HG03432 (cell line): ENCODE measurements around the gene RGS7.
"Not testable (repeated sequence)": the region's sequence is repeated elsewhere in the genome, so short reads cannot be mapped to it uniquely, and the experiment has no call there.

Experiments used
- ATAC-seq: cut with Tn5 transposase; IDR thresholded peaks from one replicate; pipeline ENCODE4 v1.9.1; 2021; ENCODE audit warnings: mild to moderate bottlenecking, moderate library complexity; ENCODE audit not compliant: unreplicated experiment

The RGS7 gene

DNA sequence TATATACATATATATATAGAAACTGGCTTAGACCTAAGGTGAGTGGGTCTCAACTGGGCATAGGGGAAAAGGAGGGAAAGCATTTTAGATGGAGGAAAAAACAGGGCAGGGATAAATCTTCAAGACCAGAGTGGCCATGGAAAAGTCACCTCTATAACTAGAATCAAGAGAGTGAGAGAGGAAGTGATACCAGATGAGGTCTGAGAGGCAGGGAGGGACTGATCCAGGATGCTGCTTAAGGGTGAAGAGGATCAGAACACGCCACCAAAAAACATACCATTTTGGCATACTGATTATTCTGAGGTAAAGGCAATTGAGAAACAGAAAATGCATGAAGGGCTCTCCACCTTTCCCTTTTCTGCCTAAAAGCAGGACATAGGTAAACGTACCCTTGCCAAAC is 268.9 kb downstream of the RGS7 start:
- not testable (repeated sequence) for ATAC-seq

DNA sequence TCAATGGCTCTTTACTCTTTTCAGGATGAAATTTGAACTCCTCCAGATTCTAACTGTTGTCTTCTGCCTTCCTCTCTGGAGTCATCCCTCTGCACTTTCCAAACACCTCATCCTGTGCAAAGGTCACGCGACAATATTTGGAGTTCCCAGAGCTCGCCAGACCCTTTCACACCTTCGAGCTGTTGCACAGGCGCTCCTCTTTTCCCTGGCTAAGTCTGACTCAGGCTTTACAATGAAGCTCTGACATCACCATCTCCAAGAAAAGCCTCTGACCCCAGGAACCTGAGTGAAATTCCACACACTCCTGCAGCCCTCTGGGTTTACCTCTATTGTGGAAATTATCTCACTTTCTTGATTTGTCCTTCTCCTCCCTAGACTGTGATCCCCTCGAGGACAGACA is 270.3 kb downstream of the RGS7 start:
- ATAC-seq, result no peak

DNA sequence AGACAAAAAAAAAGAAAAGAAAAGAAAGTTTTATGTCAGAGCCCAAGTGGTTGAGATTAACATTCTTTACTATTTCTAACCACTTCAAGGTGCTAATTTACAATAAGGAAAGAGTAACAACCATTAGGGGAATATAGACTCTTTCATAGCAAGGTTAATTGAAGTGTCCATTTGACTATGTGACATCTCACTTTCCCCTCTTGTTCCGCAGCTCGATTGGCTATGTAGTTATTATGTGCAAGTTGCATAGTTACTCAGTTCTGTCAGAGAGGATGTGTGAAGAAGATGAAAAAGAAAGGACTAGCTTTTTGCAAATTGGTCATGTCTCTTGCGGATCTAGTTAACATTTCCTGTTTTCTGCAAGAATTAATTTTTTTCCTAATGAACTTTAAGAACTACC is 273.7 kb downstream of the RGS7 start:
- no peak for ATAC-seq

DNA sequence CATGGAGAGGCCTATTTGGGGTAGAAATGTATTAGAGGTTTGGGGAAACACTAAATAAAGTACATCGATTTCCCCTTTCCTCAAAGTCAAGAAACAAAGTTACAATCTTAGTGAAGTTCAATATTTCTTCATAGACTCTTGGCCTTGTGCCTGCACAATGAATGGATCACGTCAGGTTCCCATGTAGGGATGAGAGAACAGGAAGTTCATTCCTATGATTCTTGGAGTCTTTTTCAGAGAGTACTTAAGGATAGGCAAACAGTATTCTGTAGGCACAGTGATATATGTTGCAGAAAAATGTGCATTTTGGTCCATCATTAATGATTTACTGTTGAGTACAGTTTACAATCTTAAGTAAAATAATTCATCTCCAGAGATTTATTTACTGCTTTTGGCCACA is 275.5 kb downstream of the RGS7 start:
- ATAC-seq, result no peak

DNA sequence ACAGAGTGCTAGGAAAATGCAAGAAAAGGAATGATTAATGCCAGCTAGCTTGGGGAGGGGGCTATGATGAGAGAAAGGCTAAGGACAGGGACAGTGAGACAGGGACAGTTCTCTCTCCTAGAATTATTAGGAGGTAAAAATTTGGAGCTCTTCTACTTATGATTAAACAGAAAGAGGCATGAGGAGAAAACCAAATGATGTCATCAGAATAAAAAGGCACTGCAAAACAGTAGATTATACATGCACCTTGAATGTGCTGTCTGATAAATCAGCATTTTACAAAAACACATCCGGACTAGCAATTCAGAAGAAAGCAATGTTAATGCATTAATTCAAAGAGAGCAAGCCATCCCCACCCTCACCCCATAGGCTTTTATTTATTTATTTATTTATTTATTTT is 277.5 kb downstream of the RGS7 start:
- ATAC-seq, result no peak

DNA sequence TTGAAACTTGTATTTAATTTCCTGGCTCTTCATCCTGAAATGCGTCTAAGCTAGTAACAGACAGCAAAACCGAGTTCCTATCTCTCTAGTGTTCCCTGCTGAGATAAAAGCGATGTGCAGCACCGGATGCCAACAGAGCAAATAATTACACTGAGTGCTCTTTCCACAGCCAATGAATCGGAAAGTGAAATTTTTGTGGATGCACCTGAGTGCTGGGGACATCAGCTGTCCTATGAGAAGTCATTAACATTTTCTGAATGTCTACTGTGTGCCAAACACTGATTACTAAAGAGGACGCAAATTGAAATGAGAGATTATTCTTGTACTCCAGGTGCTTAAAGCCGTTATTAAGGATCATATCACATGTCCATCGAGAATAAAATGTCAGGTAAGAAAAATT is 278.0 kb downstream of the RGS7 start:
- no peak for ATAC-seq

DNA sequence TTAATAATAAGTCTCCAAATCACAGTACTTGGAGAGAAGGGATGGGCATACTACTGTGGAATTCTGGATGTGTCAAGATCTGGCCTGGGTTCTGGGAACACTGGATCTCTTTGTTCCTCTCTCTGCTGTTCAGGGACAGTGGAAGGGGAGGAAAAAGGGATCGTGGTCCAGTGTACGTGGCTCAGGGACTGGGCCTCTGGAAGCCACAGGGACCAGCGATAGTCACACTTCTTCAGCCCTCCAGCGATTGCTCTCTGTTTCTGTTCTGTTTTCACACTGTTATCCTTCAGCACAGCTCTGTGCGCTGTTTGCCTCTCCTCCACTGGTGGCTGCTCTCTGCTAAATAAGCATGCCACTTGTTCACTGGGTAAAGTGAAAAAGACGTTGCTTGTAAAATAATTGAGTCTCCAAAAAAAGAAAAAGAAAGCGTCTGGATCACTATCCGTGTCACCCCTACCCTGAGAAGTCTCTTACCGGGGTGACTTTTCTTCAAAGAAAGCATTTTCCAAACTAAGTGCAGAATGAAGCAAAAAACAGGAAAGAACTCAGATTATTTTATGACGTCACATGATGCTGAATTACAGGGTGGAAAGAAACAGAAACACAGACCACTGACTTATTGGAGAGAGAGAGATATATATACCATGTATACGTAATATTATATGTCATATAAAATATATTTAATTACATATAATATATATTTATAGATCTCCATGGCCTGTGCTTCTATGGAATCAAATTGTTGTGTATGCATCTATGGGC is 279.4 kb downstream of the RGS7 start:
- no peak for ATAC-seq

DNA sequence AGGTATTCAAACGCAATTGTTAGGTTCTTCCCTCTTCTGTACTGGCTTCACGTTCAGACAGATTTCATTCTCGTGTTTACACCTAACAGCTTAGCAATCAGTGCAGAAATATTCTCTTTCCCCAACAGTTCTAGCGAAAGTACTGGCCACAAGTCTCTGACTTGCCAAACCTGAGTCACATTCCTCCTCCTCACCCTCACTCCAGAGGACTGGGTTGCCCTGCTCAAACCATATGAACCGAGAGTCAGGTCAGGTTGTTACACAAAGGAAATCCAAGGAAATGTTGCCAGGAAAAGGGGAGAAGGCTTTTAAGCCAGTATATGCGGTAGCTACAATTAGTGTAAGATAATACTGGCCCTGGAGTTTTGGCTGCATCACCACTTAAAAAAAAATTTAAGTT is 282.5 kb downstream of the RGS7 start:
- no peak for ATAC-seq

DNA sequence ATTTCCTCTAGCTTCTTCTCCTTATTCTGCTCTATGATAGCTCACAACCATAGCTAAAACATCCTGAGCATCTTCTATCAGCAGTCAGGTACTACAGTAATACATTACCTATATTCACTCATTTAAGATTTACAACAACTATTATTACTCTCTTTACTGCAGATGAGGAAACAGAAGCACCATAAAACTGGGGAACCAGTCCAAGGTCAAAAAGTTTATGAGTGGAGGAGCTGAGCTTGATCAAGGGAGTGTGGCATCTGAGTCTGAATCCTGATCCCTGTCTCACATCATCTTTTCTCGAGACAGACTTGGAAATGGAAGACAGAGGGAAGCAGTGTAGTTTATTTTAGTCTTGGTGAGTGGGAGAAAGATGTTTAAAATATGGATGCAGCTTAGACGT is 288.6 kb downstream of the RGS7 start:
- no peak for ATAC-seq

DNA sequence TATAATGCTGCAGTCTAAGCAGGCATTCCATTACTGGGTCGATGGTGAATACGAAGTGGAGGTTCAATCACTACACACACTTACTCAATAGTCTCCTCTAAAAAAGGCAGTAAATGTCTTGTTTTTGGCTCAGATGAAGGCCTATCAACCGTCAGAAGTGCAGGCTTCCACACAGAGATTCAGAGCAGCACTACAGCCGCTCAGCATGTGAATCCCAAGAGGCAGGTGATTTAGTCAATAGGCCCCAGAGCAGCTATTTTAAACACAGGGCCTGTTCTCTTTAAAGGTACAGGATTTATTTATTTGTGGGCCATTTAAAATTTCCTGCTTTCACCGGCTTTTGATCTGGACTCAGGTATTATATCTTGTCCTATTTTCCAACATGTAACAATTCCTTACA is 293.7 kb downstream of the RGS7 start:
- ATAC-seq, result no peak

DNA sequence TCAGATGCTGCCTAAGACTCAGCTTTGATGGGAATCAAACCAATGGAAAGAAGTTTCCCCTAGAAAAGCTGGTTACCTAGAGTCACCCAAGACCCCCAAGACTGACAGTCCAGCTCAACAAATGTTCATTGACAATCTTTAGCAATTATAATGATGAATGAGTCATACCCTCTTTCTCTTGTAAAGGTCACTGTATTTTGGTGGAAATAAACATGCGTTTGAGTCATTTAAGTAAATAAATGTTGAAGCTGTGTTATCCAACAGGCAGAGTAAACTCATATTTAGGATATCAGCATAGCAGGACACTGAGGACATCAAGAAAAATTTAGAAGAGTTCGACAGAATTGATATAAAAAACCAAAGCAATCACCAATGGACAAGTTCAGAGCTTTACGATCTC is 295.9 kb downstream of the RGS7 start:
- no peak for ATAC-seq

DNA sequence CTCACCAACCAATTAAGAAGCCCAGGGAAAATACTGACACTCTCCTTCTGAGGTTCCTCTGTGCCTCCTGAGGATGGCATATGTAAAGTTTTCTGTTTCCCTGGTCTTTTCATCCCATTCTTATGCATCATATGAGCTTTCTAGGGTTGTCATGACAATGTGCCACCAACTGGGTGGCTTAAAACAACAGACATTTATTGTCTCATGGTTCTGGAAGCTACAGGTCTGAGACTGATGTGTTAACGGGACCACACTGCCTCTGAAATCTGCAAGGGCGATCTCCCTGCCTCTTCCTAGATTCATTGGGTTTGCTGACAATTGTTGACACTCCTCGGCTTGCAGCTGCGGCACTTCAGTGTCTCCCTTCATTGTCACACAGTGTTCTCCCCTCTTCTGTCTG is 308.4 kb downstream of the RGS7 start:
- no peak for ATAC-seq

DNA sequence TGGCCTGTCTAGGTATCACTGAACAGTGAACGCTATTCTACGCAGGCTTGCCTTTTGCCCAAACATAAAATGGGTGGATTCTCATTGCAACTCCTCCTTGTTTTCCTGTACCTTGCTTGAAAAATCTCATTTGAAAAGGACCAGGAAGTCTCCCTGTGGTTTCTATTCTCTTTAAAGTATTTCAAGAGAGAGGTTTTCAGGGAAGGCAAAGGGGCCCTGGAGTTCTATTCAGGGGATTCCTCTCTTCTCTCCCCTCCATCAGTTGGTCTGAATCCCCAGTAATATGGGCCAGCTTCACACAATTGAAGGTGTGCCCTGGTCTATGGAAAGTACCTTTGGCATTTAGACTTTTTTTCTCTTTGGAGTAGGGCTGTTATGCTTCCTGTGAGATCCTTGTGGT is 311.3 kb downstream of the RGS7 start:
- no peak for ATAC-seq

DNA sequence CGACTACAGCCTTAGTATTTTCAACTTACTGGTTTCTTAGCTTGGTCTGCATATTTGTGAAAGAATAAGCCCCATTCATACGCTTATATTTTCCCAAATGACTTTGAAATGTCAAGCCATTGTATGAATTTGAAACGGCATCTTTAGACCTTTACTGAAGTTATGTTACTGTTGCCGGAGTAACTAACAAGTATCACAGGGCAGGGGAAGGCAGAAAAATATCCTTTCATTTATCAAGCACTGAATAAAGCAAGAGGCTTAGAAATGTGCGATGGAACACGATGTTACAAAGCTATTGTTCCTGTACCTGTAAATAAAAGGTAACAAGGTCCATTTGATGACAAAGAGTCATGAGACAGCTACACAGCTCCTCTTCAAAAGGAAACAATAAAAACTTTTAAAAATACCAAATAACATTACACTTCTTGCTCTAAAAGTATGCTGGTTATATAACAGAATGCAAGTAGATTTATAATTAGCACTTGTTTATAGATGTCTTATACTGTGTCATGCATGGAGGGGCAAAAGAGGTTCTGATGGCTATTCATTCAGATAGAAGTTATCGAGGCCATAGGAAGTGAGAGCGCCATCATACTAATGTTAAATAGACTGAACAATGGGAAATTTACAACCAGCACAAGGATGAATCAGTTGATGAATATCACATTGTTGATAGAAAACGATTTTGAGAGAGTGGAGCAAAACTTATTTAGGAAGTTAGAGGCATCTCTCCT is 322.6 kb downstream of the RGS7 start:
- no peak for ATAC-seq

DNA sequence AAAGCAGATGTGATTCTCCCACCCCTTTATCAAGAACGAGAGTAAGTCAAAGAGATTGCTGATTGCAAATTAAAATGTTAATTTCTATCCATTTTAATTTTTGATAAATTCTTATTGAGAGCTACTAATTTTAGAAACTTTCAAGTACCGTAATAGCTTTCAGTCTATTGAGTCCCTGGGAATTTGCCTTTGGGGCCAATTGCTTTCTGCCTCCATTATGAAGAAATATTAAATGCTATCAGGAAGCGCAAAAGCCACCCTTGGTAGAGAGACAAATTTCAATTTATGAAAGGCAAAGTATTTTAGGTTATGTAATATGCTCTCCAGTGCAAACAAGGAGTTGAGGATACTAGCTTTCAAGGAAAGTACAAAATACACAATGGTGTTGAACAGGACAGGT is 332.2 kb downstream of the RGS7 start:
- ATAC-seq, result no peak

DNA sequence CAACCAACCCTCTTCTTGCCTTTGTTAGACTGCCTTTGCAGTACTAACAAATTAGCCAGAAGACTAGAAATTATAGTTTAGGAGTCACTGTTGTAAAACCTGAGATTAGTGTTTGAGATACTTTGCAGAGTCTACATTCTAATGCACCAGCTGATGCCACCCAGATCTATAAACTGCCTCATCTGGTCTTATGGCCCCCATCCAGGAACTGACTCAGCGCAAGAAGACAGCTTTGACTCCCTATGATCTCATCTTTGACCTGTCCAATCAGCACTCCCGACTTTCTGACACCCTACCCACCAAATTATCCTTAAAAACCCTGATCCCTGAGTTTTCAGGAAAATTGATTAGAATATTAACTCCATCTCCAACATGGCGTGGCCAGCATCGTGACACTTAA is 334.6 kb downstream of the RGS7 start:
- no peak for ATAC-seq

DNA sequence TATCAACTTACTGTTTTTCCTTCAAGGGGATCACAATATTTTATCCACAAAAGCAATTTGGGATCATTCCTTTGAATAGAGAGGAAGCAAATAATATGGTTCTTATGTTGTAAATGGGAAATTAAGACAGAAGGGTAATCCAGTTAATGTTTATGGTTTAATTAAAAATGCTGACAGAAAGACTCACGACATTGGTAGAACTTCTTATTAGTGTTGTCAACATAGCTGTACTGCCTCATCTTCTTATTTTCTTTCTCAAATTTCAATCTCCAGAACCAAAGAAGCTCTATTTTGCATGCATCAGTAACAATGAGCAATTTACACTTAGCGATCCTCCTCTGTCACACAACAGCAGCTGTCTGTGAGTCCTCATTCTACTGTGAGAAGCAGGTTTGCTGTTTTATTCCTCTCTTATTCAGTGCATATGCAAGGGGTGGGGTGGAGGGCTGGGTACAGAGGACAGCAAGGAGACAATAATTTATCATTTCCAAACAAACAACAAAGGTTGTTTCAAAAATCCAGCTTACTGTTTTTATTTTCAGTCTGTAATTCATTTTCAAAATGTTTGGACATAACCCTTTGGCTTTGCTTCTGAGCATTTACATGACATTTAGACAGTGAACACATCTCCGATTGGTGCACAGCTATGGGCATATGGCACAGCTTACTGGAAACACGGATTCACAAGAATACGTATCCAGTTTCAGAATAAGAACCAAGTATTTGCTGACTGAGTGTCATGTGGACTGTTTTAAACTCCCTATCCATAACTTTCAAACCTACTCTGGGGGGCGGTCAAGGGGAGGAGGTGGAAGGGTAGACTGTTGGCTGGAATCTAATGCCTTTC is 335.9 kb downstream of the RGS7 start:
- ATAC-seq, result no peak

DNA sequence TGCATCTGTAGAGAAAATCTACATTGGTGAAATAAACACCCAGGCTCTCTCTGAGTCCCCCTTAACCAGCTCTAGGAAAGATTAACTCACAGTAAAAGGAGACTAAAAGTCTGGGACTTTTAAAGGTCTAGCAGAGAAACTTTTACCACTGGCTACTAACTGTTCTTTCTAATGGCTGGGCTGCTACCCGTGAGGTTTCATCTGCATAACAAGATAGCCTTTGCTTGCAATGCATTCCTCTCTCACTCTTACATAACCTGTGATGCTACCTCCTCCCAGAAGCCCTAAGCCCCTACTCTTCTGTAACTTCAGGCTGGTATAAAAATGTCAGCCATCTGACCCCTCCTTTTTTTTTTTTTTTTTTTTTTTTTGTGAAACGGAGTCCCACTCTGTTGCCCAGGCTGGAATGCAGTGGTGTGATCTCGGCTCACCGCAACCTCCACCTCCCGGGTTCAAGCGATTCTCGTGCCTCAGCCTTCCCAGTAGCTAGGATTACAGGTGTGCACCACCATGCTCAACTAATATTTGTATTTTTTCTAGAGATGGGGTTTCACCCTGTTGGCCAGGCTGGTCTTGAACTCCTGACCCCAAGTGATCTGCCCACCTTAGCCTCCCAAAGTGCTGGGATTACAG is 344.2 kb downstream of the RGS7 start:
- ATAC-seq, result no peak

DNA sequence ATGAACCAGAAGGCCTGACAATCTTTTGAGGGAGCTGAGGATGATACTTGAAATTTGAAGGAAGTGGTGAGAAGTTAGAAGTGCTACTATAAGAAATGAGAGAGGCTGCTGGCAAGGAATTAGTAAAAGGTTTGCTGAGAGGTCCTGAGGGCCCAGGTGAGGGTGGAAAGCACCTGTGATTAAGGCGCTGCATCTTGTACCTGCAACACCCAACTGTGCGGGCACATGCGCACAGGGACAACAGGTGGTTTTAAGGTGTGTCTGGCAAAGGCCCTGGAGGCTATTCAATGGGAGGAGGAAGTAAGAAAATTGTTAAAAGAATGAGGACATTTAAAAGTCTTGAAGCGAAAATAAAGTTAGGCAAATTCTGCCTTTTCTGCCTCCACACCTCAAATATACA is 349.3 kb downstream of the RGS7 start:
- ATAC-seq, result no peak

DNA sequence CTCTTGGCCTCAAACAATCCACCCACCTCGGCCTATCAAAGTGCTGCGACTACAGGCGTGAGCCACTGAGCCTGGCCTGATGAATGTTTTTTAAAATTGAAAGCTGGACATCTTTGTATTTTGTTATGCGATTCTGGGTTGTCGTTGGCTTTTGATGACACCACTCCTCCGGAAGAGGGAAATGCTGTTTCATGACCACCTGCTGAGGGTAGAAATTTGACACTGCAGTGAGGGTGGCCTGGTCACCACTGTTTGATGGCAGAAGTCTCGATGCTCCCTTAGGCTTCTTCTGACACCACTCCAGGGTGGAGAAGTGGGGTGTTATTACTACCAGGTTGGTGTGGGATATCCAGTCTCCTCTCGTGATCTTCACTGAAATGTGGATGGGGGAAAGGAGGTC is 357.2 kb downstream of the RGS7 start:
- no peak for ATAC-seq

DNA sequence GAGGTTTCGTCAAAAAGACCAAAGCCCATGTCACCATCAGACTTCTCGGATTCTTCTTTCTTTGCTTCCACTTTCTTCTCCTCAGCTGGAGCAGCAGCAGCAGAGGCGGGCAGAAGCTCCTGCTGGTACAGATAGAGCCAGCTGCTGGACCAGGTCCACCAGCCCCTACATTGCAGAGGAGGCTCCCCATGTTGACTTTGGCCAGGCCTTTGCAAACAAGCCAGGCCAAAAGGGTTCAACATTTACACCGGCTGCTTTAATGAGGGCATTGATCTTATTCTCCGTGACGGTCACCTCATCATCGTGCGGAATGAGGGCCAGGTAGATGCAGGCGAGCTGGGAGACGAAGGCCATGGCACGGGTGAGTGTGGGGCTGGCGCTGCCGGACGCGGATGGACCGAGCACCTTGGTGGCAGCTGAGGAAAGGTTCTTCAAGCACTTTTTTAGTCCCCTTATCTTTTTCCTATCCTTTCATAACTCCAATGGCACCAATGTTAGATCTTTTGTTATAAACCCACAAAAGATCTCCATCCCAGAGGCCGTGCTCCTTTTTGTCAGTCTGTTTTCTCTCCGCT is 358.5 kb downstream of the RGS7 start:
- no peak for ATAC-seq
